Measurements from ENCODE around the gene TSSK2. TPM values are rescaled to one million over a fixed set of nuclear protein-coding genes. Genes with fewer than 3 reads are reported as not detected.

The TSSK2 gene
- total and polyA plus RNA-seq, 2 of the 8 experiments (the other 6 are each of a cell fraction or from before 2014, with no cell fraction given), result not detected

DNA sequence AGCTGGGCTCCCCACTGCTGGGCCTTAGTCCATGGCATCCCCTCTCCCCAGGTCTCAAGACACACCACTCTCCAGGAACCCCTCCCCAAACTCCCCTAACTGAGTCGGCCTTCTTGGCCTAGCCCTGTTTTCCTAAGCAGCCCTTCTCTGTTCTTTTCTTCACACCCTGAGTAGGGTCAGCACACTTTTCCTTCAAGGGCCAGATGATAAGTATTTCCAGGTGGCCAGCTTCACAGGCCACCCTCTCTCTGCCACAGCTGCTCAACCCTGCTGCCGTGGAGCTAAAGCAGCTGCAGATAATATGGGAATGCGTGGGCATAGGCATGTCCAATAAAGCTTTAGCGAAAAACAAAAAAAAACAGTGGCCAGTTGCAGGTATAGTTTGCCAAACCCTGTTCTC is 33.0 kb upstream of the TSSK2 start:
- no peak overlapping the region for H2BK12ac ChIP-seq (ENCODE audit: low read depth, low read length)
- no peak overlapping the region for H3K4me3 ChIP-seq (ENCODE audit: extremely low read depth in 1 of 4, insufficient read depth in 2 of 4, low read depth in 3 of 4, low read length in 4 of 4)
- no peaks in the 10 kb centered on the region for H3K27me3 ChIP-seq (replicated peaks in 1 of 4; ENCODE audit: control insufficient read depth in 3 of 4, extremely low read depth in 1 of 4, insufficient read depth in 3 of 4, low read length in 3 of 4)
- H4K20me1 ChIP-seq (replicated peaks in 1 of 2; ENCODE audit: control insufficient read depth in 1 of 2, insufficient read depth in 2 of 2, low read length in 2 of 2), result peaks cover 3 to 8% of the 10 kb centered on the region in 2 experiments
- no peaks in the 10 kb centered on the region for H3K9me3 ChIP-seq (ENCODE audit: insufficient read depth in 2 of 2, low read depth in 1 of 2, low read length in 1 of 2)
- no peak overlapping the region for H3K9ac ChIP-seq (replicated peaks in 1 of 4; ENCODE audit: extremely low read depth in 1 of 4, low read depth in 3 of 4, low read length in 3 of 4)
- H2BK15ac ChIP-seq (ENCODE audit: low read length), result no peak overlapping the region
- no peaks in the 10 kb centered on the region for H3K36me3 ChIP-seq (ENCODE audit: control insufficient read depth in 2 of 4, insufficient read depth in 4 of 4, low read length in 3 of 4)
- H3K23me2 ChIP-seq (ENCODE audit: low read depth, low read length), result no peaks in the 10 kb centered on the region
- POLR2A ChIA-PET (ENCODE audit: partially characterized antibody), result interaction anchor here (1.6 kb wide), 1 partner anchor 12 kb away, joined by 8 read pairs; no protein-coding TSS in a partner anchor
- H3K79me2 ChIP-seq (ENCODE audit: control insufficient read depth in 1 of 2, insufficient read depth in 2 of 2, low read length in 2 of 2), result peaks cover 0 to 65% of the 10 kb centered on the region in 2 experiments; a peak in 2 of 4 replicates
- CTCF ChIA-PET (ENCODE audit: partially characterized antibody), result interaction anchor here (1.1 to 2.4 kb wide), 3 partner anchors 13 to 24 kb away, joined by 5 to 8 read pairs (median 6); no protein-coding TSS in a partner anchor
- H2AFZ ChIP-seq (ENCODE audit: low read length), result no peak overlapping the region
- H3K79me1 ChIP-seq (ENCODE audit: low read depth, low read length), result peaks cover 12% of the 10 kb centered on the region
- DNase-seq (ENCODE audit: low read depth in 1 of 2, low spot score in 2 of 2), result no peak
- no peak overlapping the region for H4K91ac ChIP-seq (replicated peaks; ENCODE audit: insufficient read length, low read length)
- no peak overlapping the region for H3K27ac ChIP-seq (ENCODE audit: low read depth, low read length)
- TF ChIP-seq EZH2 (IDR thresholded peaks at IDR 0.05; ENCODE audit: low read depth, low read length, severe bottlenecking), result no peak
- no peak for TF ChIP-seq ASH2L (IDR thresholded peaks at IDR 0.05; ENCODE audit: low read length)
- no peak for TF ChIP-seq KDM4A (IDR thresholded peaks at IDR 0.05; ENCODE audit: low read depth, low read length, severe bottlenecking)
- no peak for TF ChIP-seq RXRA (IDR thresholded peaks at IDR 0.05; ENCODE audit: insufficient read depth, low read depth, low read length)
- H3K4ac ChIP-seq (replicated peaks; ENCODE audit: insufficient read length, low read depth, low read length), result no peak overlapping the region
- no peak overlapping the region for H2BK5ac ChIP-seq (ENCODE audit: low read depth, low read length)
- H3K4me1 ChIP-seq (replicated peaks in 1 of 4; ENCODE audit: control insufficient read depth in 3 of 4, insufficient read depth in 4 of 4, low read length in 3 of 4), result no peaks in the 10 kb centered on the region
- no peak overlapping the region for H3K18ac ChIP-seq (ENCODE audit: extremely low read depth, low read length)
- no peak overlapping the region for H3K56ac ChIP-seq (replicated peaks; ENCODE audit: insufficient read length, low read depth, low read length)
- no peak overlapping the region for H4K8ac ChIP-seq (ENCODE audit: extremely low read depth, insufficient read depth, low read length)
- no peak overlapping the region for H2BK120ac ChIP-seq (replicated peaks; ENCODE audit: low read depth, low read length)
- H2AK5ac ChIP-seq (ENCODE audit: low read depth, low read length), result no peak overlapping the region
- H3K4me2 ChIP-seq (ENCODE audit: insufficient read depth in 1 of 2, low read depth in 2 of 2, low read length in 2 of 2), result no peak overlapping the region
- H4K5ac ChIP-seq (ENCODE audit: insufficient read length, low read depth, low read length), result no peak overlapping the region
- H2BK20ac ChIP-seq (ENCODE audit: low read length), result no peak overlapping the region
- no peak for FAIRE-seq
- H3K14ac ChIP-seq (ENCODE audit: insufficient read length), result no peak overlapping the region
- WGBS, 2 experiments (ENCODE audit: extremely low coverage in 1 of 2, insufficient coverage in 1 of 2, insufficient read length in 1 of 2, insufficient replicate concordance in 2 of 2, low coverage in 1 of 2, low lambda C conversion rate in 2 of 2, missing lambda C conversion rate in 1 of 2), result 94% methylated on average over 4 of the region's 4 CpGs; no CpG with 5 or more reads in 1 of the 2 experiments
- H3K23ac ChIP-seq (ENCODE audit: insufficient read length), result no peak overlapping the region

Data from H1 (cell line).